Endodermal cell (in vitro differentiated cells): ENCODE data around the gene RABL3. TPM values are rescaled to one million over a fixed set of nuclear protein-coding genes. Genes with fewer than 3 reads are reported as not detected.

Experiments
- DNase-seq: peaks from one replicate; pipeline ENCODE4 v3.0.0-alpha.2; 2017
- H3K27ac ChIP-seq: 2 replicates; pipeline ENCODE4 v1.5.1; 2013; ENCODE audit warnings: mild to moderate bottlenecking, low read depth, low read length, moderate library complexity
- H3K27me3 ChIP-seq: 2 replicates; pipeline ENCODE4 v1.6.1; 2013; ENCODE audit warnings: mild to moderate bottlenecking, low read length, moderate library complexity; ENCODE audit not compliant: insufficient read depth, control insufficient read depth, poor library complexity, severe bottlenecking
- H3K36me3 ChIP-seq: 2 replicates; pipeline ENCODE4 v1.7.0; 2013; ENCODE audit warnings: mild to moderate bottlenecking, low read length, moderate library complexity; ENCODE audit not compliant: control insufficient read depth, insufficient read depth
- H3K4me1 ChIP-seq: one replicate; pipeline ENCODE4 v1.7.0; 2013; ENCODE audit warnings: low read length; ENCODE audit not compliant: control insufficient read depth, insufficient read depth
- H3K4me3 ChIP-seq: 2 replicates; pipeline ENCODE4 v1.5.1; 2013; ENCODE audit warnings: mild to moderate bottlenecking, low read length, moderate library complexity
- H3K9ac ChIP-seq: 2 replicates; pipeline ENCODE4 v1.6.1; 2013; ENCODE audit warnings: mild to moderate bottlenecking, low read length, moderate library complexity; ENCODE audit not compliant: poor library complexity, severe bottlenecking; ENCODE audit errors: extremely low read depth
- H3K9me3 ChIP-seq: 2 replicates; pipeline ENCODE4 v1.6.1; 2013; ENCODE audit warnings: mild to moderate bottlenecking, low read length, moderate library complexity; ENCODE audit not compliant: control insufficient read depth
- H3K27ac Mint-ChIP-seq: 2 replicates; pipeline ENCODE4 v1.8.0; 2020; ENCODE audit warnings: mixed read lengths
- H3K27me3 Mint-ChIP-seq: 2 replicates; pipeline ENCODE4 v1.8.0; 2021; ENCODE audit warnings: mild to moderate bottlenecking, mixed read lengths; ENCODE audit not compliant: insufficient read depth
- H3K36me3 Mint-ChIP-seq: 2 replicates; pipeline ENCODE4 v1.8.0; 2020; ENCODE audit warnings: low read depth, mixed read lengths
- H3K4me1 Mint-ChIP-seq: 2 replicates; pipeline ENCODE4 v1.8.0; 2020; ENCODE audit warnings: mixed read lengths
- H3K4me3 Mint-ChIP-seq: 2 replicates; pipeline ENCODE4 v1.8.0; 2020; ENCODE audit warnings: mild to moderate bottlenecking, moderate library complexity, mixed read lengths
- H3K9me3 Mint-ChIP-seq: 2 replicates; pipeline ENCODE4 v1.8.0; 2020; ENCODE audit warnings: mild to moderate bottlenecking, mixed read lengths
- CTCF ChIP-seq: fragments of 200-600 bp; sonication (generic); conservative IDR thresholded peaks from 2 replicates; pipeline ENCODE4 v1.5.0; 2021; ENCODE audit warnings: antibody characterized with exemption, mild to moderate bottlenecking
- WGBS, 2 experiments: methylation state at CpG; one replicate each; pipeline versions ENCODE4 v1.1.5 to v1.1.7; 2013; ENCODE audit warnings: missing lambda C conversion rate in 2 of 2, mixed read lengths in 1 of 2; ENCODE audit not compliant: insufficient coverage in 1 of 2, insufficient read length in 1 of 2; 5-methylcytosine and 5-hydroxymethylcytosine counted together
- total RNA-seq, 2 donors: library from RNA; stranded (reverse); fragmentation: NEBNext Ultra II Directional in 1 of 2; extraction: Animal tissue kit (Norgen Biotek cat#: 25700) in 1 of 2; gene quantifications; 2 replicates in 1 of 2; 3 replicates in 1 of 2; pipeline ENCODE4 v1.2.1, GENCODE V29; 2021

Gene RABL3
- total RNA-seq, 2 donors from 2014 or later: 19.6 to 23.0 TPM

GRCh38 chr3:120683213-120683612 is 59.1 kb downstream of the RABL3 start:
- H3K27me3 Mint-ChIP-seq: no peaks in the 10 kb centered on the region
- peaks cover 10% of the 10 kb centered on the region for H3K9me3 ChIP-seq
- H3K9me3 Mint-ChIP-seq: peaks cover 14% of the 10 kb centered on the region
- no peak overlapping the region for H3K9ac ChIP-seq
- no peaks in the 10 kb centered on the region for H3K36me3 ChIP-seq
- H3K4me3 ChIP-seq: no peak overlapping the region
- no peak overlapping the region for H3K27ac Mint-ChIP-seq
- no peaks in the 10 kb centered on the region for H3K27me3 ChIP-seq
- H3K4me3 Mint-ChIP-seq: no peak overlapping the region
- H3K36me3 Mint-ChIP-seq: no peaks in the 10 kb centered on the region
- no peak for TF ChIP-seq CTCF
- peaks cover 31% of the 10 kb centered on the region for H3K4me1 Mint-ChIP-seq
- peak; percentile 55 for DNase-seq
- H3K27ac ChIP-seq: no peak overlapping the region
- peaks cover 11% of the 10 kb centered on the region for H3K4me1 ChIP-seq
- 90 to 100% methylated on average over 1 of the region's 1 CpG for WGBS, 2 experiments

GRCh38 chr3:120682095-120682681 is 60.1 kb downstream of the RABL3 start, which contains the start of gene HGD:
Gene HGD (minus strand): TSS chr3:120682239. CDS start chr3:120682111, 128 bp downstream.
- H3K36me3 ChIP-seq: no peaks in the 10 kb centered on the region
- Mint-ChIP-seq H3K4me1 (peaks cover 37% of the 10 kb centered on the region), H3K4me3 (no peak within 1 kb of the TSS), H3K27me3 (no peaks in the 10 kb centered on the region), H3K36me3 (no peaks in the 10 kb centered on the region), H3K9me3 (peaks cover 24% of the 10 kb centered on the region), H3K27ac (no peak within 1 kb of the TSS)
- 92 to 94% methylated on average over 5 of the region's 5 CpGs for WGBS, 2 experiments
- H3K4me3 ChIP-seq: no peak within 1 kb of the TSS
- H3K27me3 ChIP-seq: no peaks in the 10 kb centered on the region
- no peak within 1 kb of the TSS for H3K9ac ChIP-seq
- no peak for DNase-seq
- H3K4me1 ChIP-seq: peaks cover 13% of the 10 kb centered on the region
- H3K9me3 ChIP-seq: peaks cover 20% of the 10 kb centered on the region
- TF ChIP-seq CTCF: no peak
- H3K27ac ChIP-seq: peak within 1 kb of the TSS; percentile 43

GRCh38 chr3:120681506-120682038 is 60.7 kb downstream of the RABL3 start:
- H3K9me3 ChIP-seq: peaks cover 25% of the 10 kb centered on the region
- no peaks in the 10 kb centered on the region for H3K36me3 ChIP-seq
- H3K9me3 Mint-ChIP-seq: peaks cover 30% of the 10 kb centered on the region
- H3K27ac ChIP-seq: no peak overlapping the region
- no peak overlapping the region for H3K4me3 ChIP-seq
- no peak overlapping the region for H3K4me3 Mint-ChIP-seq
- H3K27ac Mint-ChIP-seq: no peak overlapping the region
- no peaks in the 10 kb centered on the region for H3K27me3 ChIP-seq
- peaks cover 1% of the 10 kb centered on the region for H3K36me3 Mint-ChIP-seq
- WGBS, 2 experiments: 94% methylated on average over 2 to 4 of the region's 4 CpGs
- no peak for DNase-seq
- no peaks in the 10 kb centered on the region for H3K27me3 Mint-ChIP-seq
- peaks cover 38% of the 10 kb centered on the region for H3K4me1 Mint-ChIP-seq
- peaks cover 13% of the 10 kb centered on the region for H3K4me1 ChIP-seq
- no peak for TF ChIP-seq CTCF
- H3K9ac ChIP-seq: no peak overlapping the region
